ENCODE data around the gene TMEM234.

- TF ChIP-seq, protein P1, sequence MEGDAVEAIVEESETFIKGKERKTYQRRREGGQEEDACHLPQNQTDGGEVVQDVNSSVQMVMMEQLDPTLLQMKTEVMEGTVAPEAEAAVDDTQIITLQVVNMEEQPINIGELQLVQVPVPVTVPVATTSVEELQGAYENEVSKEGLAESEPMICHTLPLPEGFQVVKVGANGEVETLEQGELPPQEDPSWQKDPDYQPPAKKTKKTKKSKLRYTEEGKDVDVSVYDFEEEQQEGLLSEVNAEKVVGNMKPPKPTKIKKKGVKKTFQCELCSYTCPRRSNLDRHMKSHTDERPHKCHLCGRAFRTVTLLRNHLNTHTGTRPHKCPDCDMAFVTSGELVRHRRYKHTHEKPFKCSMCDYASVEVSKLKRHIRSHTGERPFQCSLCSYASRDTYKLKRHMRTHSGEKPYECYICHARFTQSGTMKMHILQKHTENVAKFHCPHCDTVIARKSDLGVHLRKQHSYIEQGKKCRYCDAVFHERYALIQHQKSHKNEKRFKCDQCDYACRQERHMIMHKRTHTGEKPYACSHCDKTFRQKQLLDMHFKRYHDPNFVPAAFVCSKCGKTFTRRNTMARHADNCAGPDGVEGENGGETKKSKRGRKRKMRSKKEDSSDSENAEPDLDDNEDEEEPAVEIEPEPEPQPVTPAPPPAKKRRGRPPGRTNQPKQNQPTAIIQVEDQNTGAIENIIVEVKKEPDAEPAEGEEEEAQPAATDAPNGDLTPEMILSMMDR (IDR thresholded peaks at IDR 0.05; ENCODE audit: control extremely low read depth in 1 of 3, insufficient read depth in 1 of 3, low read depth in 1 of 3, low read length in 3 of 3): no peak
- no peak for TF ChIP-seq POLR2A (IDR thresholded peaks at IDR 0.05; ENCODE audit: control extremely low read depth in 1 of 2, low read depth in 2 of 2, low read length in 2 of 2)
- TF ChIP-seq KDM1A (IDR thresholded peaks at IDR 0.05; ENCODE audit: borderline replicate concordance, low read length): no peak
- TF ChIP-seq JUN (IDR thresholded peaks at IDR 0.05; ENCODE audit: low read depth, low read length): no peak
- no peak for TF ChIP-seq YY1 (IDR thresholded peaks at IDR 0.05; ENCODE audit: low read depth, low read length)
- TF ChIP-seq SIX5 (IDR thresholded peaks at IDR 0.05; ENCODE audit: low read depth, low read length): no peak
- TF ChIP-seq HDAC2 (IDR thresholded peaks at IDR 0.05; ENCODE audit: borderline replicate concordance in 1 of 2, low read depth in 2 of 2, low read length in 2 of 2): no peak
These were observed 573 bp downstream of the TMEM234 start for GRCh38 chr1:32221581-32221979.

All from H1 (cell line).